ENCODE data around the gene HSD17B8. TPM values are rescaled to one million over a fixed set of nuclear protein-coding genes. Genes with fewer than 3 reads are reported as not detected.

HSD17B8 gene
- total and polyA plus RNA-seq, 8 donors = 20.9 to 47.4 (median 34.5) TPM

GRCh38 chr6:33201147-33201545 lies 3.3 kb upstream of the HSD17B8 start:
- Histone ChIP-seq H3K27ac (peak overlapping the region; percentile 94 to 98 (median 96)), H3K27me3 (no peaks in the 10 kb centered on the region), H3K9me3 (no peaks in the 10 kb centered on the region), H3K4me3 (peak overlapping the region; percentile 68 to 88 (median 82)), H3K4me1 (peaks cover 17 to 30% (median 24%) of the 10 kb centered on the region in 3 donors), H3K36me3 (peaks cover 0 to 25% (median 23%) of the 10 kb centered on the region in 3 donors)
- DNase-seq (peak in 1 of 6 donors; percentile 80), ATAC-seq (no peak), FAIRE-seq (no peak)
- TF ChIP-seq, protein P1, sequence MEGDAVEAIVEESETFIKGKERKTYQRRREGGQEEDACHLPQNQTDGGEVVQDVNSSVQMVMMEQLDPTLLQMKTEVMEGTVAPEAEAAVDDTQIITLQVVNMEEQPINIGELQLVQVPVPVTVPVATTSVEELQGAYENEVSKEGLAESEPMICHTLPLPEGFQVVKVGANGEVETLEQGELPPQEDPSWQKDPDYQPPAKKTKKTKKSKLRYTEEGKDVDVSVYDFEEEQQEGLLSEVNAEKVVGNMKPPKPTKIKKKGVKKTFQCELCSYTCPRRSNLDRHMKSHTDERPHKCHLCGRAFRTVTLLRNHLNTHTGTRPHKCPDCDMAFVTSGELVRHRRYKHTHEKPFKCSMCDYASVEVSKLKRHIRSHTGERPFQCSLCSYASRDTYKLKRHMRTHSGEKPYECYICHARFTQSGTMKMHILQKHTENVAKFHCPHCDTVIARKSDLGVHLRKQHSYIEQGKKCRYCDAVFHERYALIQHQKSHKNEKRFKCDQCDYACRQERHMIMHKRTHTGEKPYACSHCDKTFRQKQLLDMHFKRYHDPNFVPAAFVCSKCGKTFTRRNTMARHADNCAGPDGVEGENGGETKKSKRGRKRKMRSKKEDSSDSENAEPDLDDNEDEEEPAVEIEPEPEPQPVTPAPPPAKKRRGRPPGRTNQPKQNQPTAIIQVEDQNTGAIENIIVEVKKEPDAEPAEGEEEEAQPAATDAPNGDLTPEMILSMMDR (IDR thresholded peaks at IDR 0.05) = no peak
- intact Hi-C loops (cut with DNase I) = no loop called here
- WGBS, 2 donors = 0 to 1% methylated on average over 14 of the region's 14 CpGs

GRCh38 chr6:33201935-33202334 lies 2.5 kb upstream of the HSD17B8 start:
- DNase-seq (no peak), ATAC-seq (no peak), FAIRE-seq (no peak)
- H3K27me3 ChIP-seq = no peaks in the 10 kb centered on the region
- peaks cover 0 to 18% (median 16%) of the 10 kb centered on the region in 3 donors for H3K36me3 ChIP-seq
- H3K4me3 ChIP-seq = peak overlapping the region; percentile 68 to 88 (median 82)
- H3K9me3 ChIP-seq = no peaks in the 10 kb centered on the region
- TF ChIP-seq, protein P1 (IDR thresholded peaks at IDR 0.05) = no peak
- H3K27ac ChIP-seq = no peak overlapping the region
- 36 to 43% methylated on average over 6 of the region's 6 CpGs for WGBS, 2 donors
- H3K4me1 ChIP-seq = peaks cover 17 to 30% (median 24%) of the 10 kb centered on the region in 3 donors
- intact Hi-C loops (cut with DNase I) = no loop called here

- FAIRE-seq = no peak
- peaks cover 0 to 18% (median 16%) of the 10 kb centered on the region in 3 donors for H3K36me3 ChIP-seq
- intact Hi-C loops (cut with DNase I) = no loop called here
- DNase-seq = no peak
- peak overlapping the region in 1 of 4 donors; percentile 80 for H3K4me3 ChIP-seq
- no peak for ATAC-seq
- H3K4me1 ChIP-seq = peaks cover 17 to 30% (median 27%) of the 10 kb centered on the region in 3 donors
- no peaks in the 10 kb centered on the region for H3K27me3 ChIP-seq
- TF ChIP-seq, protein P1 (IDR thresholded peaks at IDR 0.05) = no peak
- no peak overlapping the region for H3K27ac ChIP-seq
- H3K9me3 ChIP-seq = no peaks in the 10 kb centered on the region
- WGBS, 2 donors = 53 to 65% methylated on average over 6 of the region's 6 CpGs
Measured at GRCh38 chr6:33202799-33203198, 1.7 kb upstream of the HSD17B8 start.

DNA sequence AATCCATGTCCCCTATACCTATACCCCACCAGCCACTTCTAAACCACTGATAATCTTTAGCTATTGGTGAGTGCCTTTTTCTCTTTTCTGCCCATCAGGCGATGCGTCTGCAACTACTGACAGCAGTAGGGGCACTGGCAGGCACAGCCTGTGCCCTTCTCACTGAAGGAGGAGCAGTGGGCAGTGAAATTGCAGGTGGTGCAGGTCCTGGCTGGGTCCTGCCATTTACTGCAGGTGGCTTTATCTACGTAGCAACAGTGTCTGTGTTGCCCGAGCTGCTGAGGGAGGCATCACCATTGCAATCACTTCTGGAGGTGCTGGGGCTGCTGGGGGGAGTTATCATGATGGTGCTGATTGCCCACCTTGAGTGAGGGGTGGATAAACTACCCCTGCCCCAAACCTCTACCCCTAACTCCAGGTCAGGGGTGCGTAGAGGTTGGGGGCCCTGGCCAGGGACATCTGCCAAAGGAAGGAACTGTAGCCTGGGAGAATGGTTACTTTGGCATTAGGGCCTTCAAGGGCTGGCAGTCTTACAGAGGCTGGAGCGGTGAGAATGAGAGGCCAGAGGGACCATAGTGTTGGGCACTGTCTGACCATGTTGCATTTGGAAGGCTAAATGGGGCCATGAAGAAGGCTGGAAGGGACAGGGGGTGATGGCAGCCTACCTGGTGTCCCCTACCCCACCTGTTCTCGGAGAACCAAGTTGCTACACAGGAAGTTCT lies 851 bp upstream of the HSD17B8 start:
- intact Hi-C loops (cut with DNase I) = no loop called here
- H3K27me3 ChIP-seq = no peaks in the 10 kb centered on the region
- DNase-seq = peak in 1 of 6 donors; percentile 34
- peaks cover 0 to 18% (median 16%) of the 10 kb centered on the region in 3 donors for H3K36me3 ChIP-seq
- no peaks in the 10 kb centered on the region for H3K9me3 ChIP-seq
- FAIRE-seq = no peak
- H3K27ac ChIP-seq = peak overlapping the region in 3 of 4 donors; percentile 81 to 84 (median 82)
- TF ChIP-seq, protein P1 (IDR thresholded peaks at IDR 0.05) = no peak
- WGBS, 2 donors = 63 to 74% methylated on average over 7 of the region's 7 CpGs
- peak overlapping the region in 2 of 4 donors; percentile 68 to 75 for H3K4me3 ChIP-seq
- H3K4me1 ChIP-seq = peaks cover 11 to 30% (median 21%) of the 10 kb centered on the region in 3 donors
- no peak for ATAC-seq

DNA sequence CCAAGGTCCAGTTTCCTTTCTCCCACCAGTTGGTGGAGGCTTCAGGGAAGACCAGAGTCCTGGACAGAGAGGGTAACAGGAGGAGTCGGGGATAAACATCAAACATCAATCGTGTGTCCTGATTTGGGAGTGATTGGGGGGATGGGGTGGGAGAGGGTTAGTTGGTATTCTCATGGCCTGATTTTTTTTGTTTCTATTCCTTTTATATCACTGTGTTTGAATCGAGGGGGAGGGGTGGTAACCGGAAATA lies 365 bp upstream of the HSD17B8 start:
- H3K27ac ChIP-seq = peak overlapping the region; percentile 50 to 84 (median 82)
- DNase-seq (no peak), FAIRE-seq (no peak), ATAC-seq (no peak)
- no peaks in the 10 kb centered on the region for H3K9me3 ChIP-seq
- no peaks in the 10 kb centered on the region for H3K27me3 ChIP-seq
- WGBS, 2 donors = 2% methylated on average over 4 of the region's 4 CpGs
- peaks cover 0 to 18% (median 16%) of the 10 kb centered on the region in 3 donors for H3K36me3 ChIP-seq
- H3K4me3 ChIP-seq = peak overlapping the region in 2 of 4 donors; percentile 68 to 75
- intact Hi-C loops (cut with DNase I) = no loop called here
- H3K4me1 ChIP-seq = peaks cover 11 to 29% (median 16%) of the 10 kb centered on the region in 3 donors
- TF ChIP-seq, protein P1 (IDR thresholded peaks at IDR 0.05) = no peak

All from pancreas (tissue), 10 donors.